OCI-LY3 (cell line): ENCODE data around the gene NR2F2.

ENCODE experiments used
- H2AFZ ChIP-seq: fragments of 200-600, 300-600 bp; shearing (Covaris generic); 2 replicates; pipeline ENCODE4 v1.6.0; 2014; ENCODE audit warnings: antibody characterized with exemption, low read depth, low read length
- H3K27ac ChIP-seq: fragments of 200-600, 300-600 bp; sonication (generic); 2 replicates; pipeline ENCODE4 v1.5.1; 2014; ENCODE audit warnings: mild to moderate bottlenecking, low read length, moderate library complexity, mixed read lengths
- H3K27me3 ChIP-seq: fragments of 200-600, 300-600 bp; sonication (generic); 2 replicates; pipeline ENCODE4 v1.6.1; 2014; ENCODE audit warnings: low read depth, low read length, mixed read lengths
- H3K36me3 ChIP-seq: fragments of 200-600, 300-600 bp; sonication (generic); replicated peaks from 2 replicates; pipeline ENCODE3; 2014; ENCODE audit warnings: low read depth, low read length, mixed read lengths
- H3K4me1 ChIP-seq: fragments of 300-600, 200-600 bp; sonication (generic); 2 replicates; pipeline ENCODE4 v1.6.1; 2014; ENCODE audit warnings: low read length, mixed read lengths
- H3K4me2 ChIP-seq: fragments of 200-600, 300-600 bp; sonication (generic); 2 replicates; pipeline ENCODE4 v1.6.1; 2014; ENCODE audit warnings: low read length, mixed read lengths
- H3K4me3 ChIP-seq: fragments of 300-600, 200-600 bp; sonication (generic); 2 replicates; pipeline ENCODE4 v1.5.1; 2014; ENCODE audit warnings: antibody characterized with exemption, mild to moderate bottlenecking, low read length, moderate library complexity
- H3K79me2 ChIP-seq: fragments of 300-600, 200-600 bp; shearing (Covaris generic); 2 replicates; pipeline ENCODE4 v1.6.1; 2014; ENCODE audit warnings: mild to moderate bottlenecking, low read length, mixed read lengths
- H3K9ac ChIP-seq: fragments of 300-600, 200-600 bp; shearing (Covaris generic); 2 replicates; pipeline ENCODE4 v1.6.0; 2014; ENCODE audit warnings: mild to moderate bottlenecking, low read length, moderate library complexity
- H3K9me3 ChIP-seq: fragments of 200-600, 300-600 bp; shearing (Covaris generic); 2 replicates; pipeline ENCODE4 v1.6.1; 2014; ENCODE audit warnings: low read length, mixed read lengths; ENCODE audit not compliant: insufficient read depth
- H4K20me1 ChIP-seq: fragments of 200-600, 300-600 bp; sonication (generic); 2 replicates; pipeline ENCODE4 v1.6.1; 2016; ENCODE audit warnings: low read length, mixed read lengths; ENCODE audit not compliant: insufficient read depth
- CTCF ChIP-seq: fragments of 200-600, 300-600 bp; sonication (generic); IDR thresholded peaks from 2 replicates; pipeline ENCODE4 v1.5.1; 2014; ENCODE audit warnings: antibody characterized with exemption, low read length, low read depth
- EZH2phosphoT487 ChIP-seq: fragments of 200-600 bp; shearing (Covaris generic); IDR thresholded peaks from 2 replicates; pipeline ENCODE4 v1.6.1; 2018; ENCODE audit warnings: antibody characterized with exemption, mixed run types, low read depth

The NR2F2 gene

GRCh38 chr15:96311256-96311955 lies 19.1 kb upstream of the NR2F2 start:
- no peak overlapping the region for H3K9ac ChIP-seq
- no peaks in the 10 kb centered on the region for H3K36me3 ChIP-seq
- TF ChIP-seq EZH2phosphoT487 (no peak), CTCF (no peak)
- H3K9me3 ChIP-seq: no peaks in the 10 kb centered on the region
- H3K27ac ChIP-seq: no peak overlapping the region
- no peaks in the 10 kb centered on the region for H3K4me1 ChIP-seq
- H3K4me2 ChIP-seq: no peak overlapping the region
- no peaks in the 10 kb centered on the region for H4K20me1 ChIP-seq
- H2AFZ ChIP-seq: no peak overlapping the region
- no peak overlapping the region for H3K4me3 ChIP-seq
- H3K27me3 ChIP-seq: no peaks in the 10 kb centered on the region
- H3K79me2 ChIP-seq: no peaks in the 10 kb centered on the region

- H4K20me1 ChIP-seq: no peaks in the 10 kb centered on the region
- no peak overlapping the region for H3K4me2 ChIP-seq
- no peak overlapping the region for H3K27ac ChIP-seq
- TF ChIP-seq CTCF (no peak), EZH2phosphoT487 (no peak)
- H3K4me3 ChIP-seq: no peak overlapping the region
- no peaks in the 10 kb centered on the region for H3K4me1 ChIP-seq
- no peaks in the 10 kb centered on the region for H3K9me3 ChIP-seq
- H3K79me2 ChIP-seq: no peaks in the 10 kb centered on the region
- H3K27me3 ChIP-seq: no peaks in the 10 kb centered on the region
- no peak overlapping the region for H2AFZ ChIP-seq
- no peak overlapping the region for H3K9ac ChIP-seq
- H3K36me3 ChIP-seq: no peaks in the 10 kb centered on the region
Observed at GRCh38 chr15:96311956-96312294, 18.6 kb upstream of the NR2F2 start.

GRCh38 chr15:96312641-96313335 lies 17.7 kb upstream of the NR2F2 start:
- no peaks in the 10 kb centered on the region for H3K4me1 ChIP-seq
- H3K79me2 ChIP-seq: no peaks in the 10 kb centered on the region
- H3K27ac ChIP-seq: no peak overlapping the region
- H3K27me3 ChIP-seq: no peaks in the 10 kb centered on the region
- no peaks in the 10 kb centered on the region for H4K20me1 ChIP-seq
- no peaks in the 10 kb centered on the region for H3K36me3 ChIP-seq
- H3K9ac ChIP-seq: no peak overlapping the region
- TF ChIP-seq CTCF: no peak
- TF ChIP-seq EZH2phosphoT487: no peak
- H3K4me2 ChIP-seq: no peak overlapping the region
- H3K4me3 ChIP-seq: no peak overlapping the region
- no peaks in the 10 kb centered on the region for H3K9me3 ChIP-seq
- no peak overlapping the region for H2AFZ ChIP-seq

GRCh38 chr15:96314518-96314917 lies 16.0 kb upstream of the NR2F2 start:
- Histone ChIP-seq H3K27me3 (peaks cover 3% of the 10 kb centered on the region), H3K9ac (no peak overlapping the region), H2AFZ (no peak overlapping the region), H3K79me2 (no peaks in the 10 kb centered on the region), H3K4me3 (no peak overlapping the region), H3K4me1 (no peaks in the 10 kb centered on the region), H3K9me3 (no peaks in the 10 kb centered on the region), H3K36me3 (no peaks in the 10 kb centered on the region), H3K4me2 (no peak overlapping the region), H4K20me1 (no peaks in the 10 kb centered on the region), H3K27ac (no peak overlapping the region)
- TF ChIP-seq EZH2phosphoT487 (no peak), CTCF (no peak)
